Stomach (tissue), 4 donors: ENCODE measurements around the gene PRKCA.

Experiments
- CTCF ChIP-seq, 7 experiments: fragments of 450-650 bp in 4 of 7; fragments of 200-600 bp in 3 of 7; sonication (generic) in 3 of 7; IDR thresholded peaks; one replicate each; pipeline ENCODE4 v1.5.1; 2016 to 2019; ENCODE audit warnings: antibody characterized with exemption in 7 of 7, control low read depth in 2 of 7, mild to moderate bottlenecking in 1 of 7
- EP300 ChIP-seq: sonication (generic); formaldehyde crosslinking; IDR thresholded peaks from one replicate; pipeline ENCODE4 v1.6.1; 2017; ENCODE audit warnings: antibody characterized with exemption
- POLR2A ChIP-seq, 4 donors: fragments of 450-650 bp; IDR thresholded peaks; one replicate each; pipeline ENCODE4 v1.6.1; 2016; ENCODE audit warnings: antibody characterized with exemption in 4 of 4, control low read depth in 2 of 4, mild to moderate bottlenecking in 1 of 4, moderate library complexity in 1 of 4

GRCh38 chr17:66379544-66379943 lies 77.1 kb downstream of the PRKCA start:
- no peak for TF ChIP-seq CTCF (IDR thresholded peaks at IDR 0.05)
- TF ChIP-seq POLR2A (IDR thresholded peaks at IDR 0.05) = no peak
- no peak for TF ChIP-seq EP300
